Right ventricle myocardium inferior (tissue), 1 donor: Measurements from ENCODE around the gene PCBP2. TPM values are rescaled to one million over a fixed set of nuclear protein-coding genes. Genes with fewer than 3 reads are reported as not detected.

Experiments
- ATAC-seq: fragments of 200-7000 bp; cut with Tn5 transposase; one replicate; pipeline ENCODE4 v1.9.1; 2020; ENCODE audit warnings: mild to moderate bottlenecking, moderate library complexity
- DNase-seq: peaks from one replicate; pipeline ENCODE4 v3.0.0; 2021; ENCODE audit errors: missing footprints
- intact Hi-C: fragments of 100-400 bp; cut with DNase I; formaldehyde crosslinking; loops from one replicate; pipeline ENCODE4 v1.11.0; 2022
- total RNA-seq: library from RNA; stranded (reverse); fragmentation: NEBNext Ultra II Directional; extraction: Animal tissue kit (Norgen Biotek cat#: 25700); gene quantifications from one replicate; pipeline ENCODE4 v1.2.1, GENCODE V29; 2021
- donor health status: DM: no; HTN: yes; CAD: no; lungs with severe emphysema.

PCBP2 gene
- total RNA-seq, 1 donor from 2014 or later = 494 TPM

- ATAC-seq (no peak), DNase-seq (no peak)
- intact Hi-C loops = loop anchor here (5.0 kb wide), 1 partner anchor 49 kb away; the partner anchor contains the start of gene PCBP2
Observed at GRCh38 chr12:53501615-53502181, 49.8 kb downstream of the PCBP2 start.

GRCh38 chr12:53502331-53502730 lies 50.4 kb downstream of the PCBP2 start:
- intact Hi-C loops = loop anchor here (5.0 kb wide), 1 partner anchor 50 kb away; the partner anchor contains the start of gene PCBP2
- ATAC-seq (no peak), DNase-seq (no peak)

GRCh38 chr12:53502983-53503728 lies 51.3 kb downstream of the PCBP2 start:
- intact Hi-C loops = loop anchor here (5.0 kb wide), 1 partner anchor 51 kb away; the partner anchor contains the start of gene PCBP2
- ATAC-seq (no peak), DNase-seq (no peak)

GRCh38 chr12:53504004-53504920 lies 52.4 kb downstream of the PCBP2 start:
- ATAC-seq (no peak), DNase-seq (no peak)
- intact Hi-C loops = loop anchor here (5.0 kb wide), 1 partner anchor 52 kb away; the partner anchor contains the start of gene PCBP2

GRCh38 chr12:53505086-53505485 lies 53.2 kb downstream of the PCBP2 start:
- ATAC-seq (no peak), DNase-seq (no peak)
- intact Hi-C loops = no loop called here

GRCh38 chr12:53505555-53506449 lies 53.9 kb downstream of the PCBP2 start:
- intact Hi-C loops = no loop called here
- no peak for ATAC-seq
- DNase-seq = no peak

- DNase-seq (no peak), ATAC-seq (no peak)
- intact Hi-C loops = no loop called here
Observed at GRCh38 chr12:53506450-53506785, 54.5 kb downstream of the PCBP2 start.

GRCh38 chr12:53506881-53507602 lies 55.1 kb downstream of the PCBP2 start, which contains the start of gene NPFF:
NPFF (minus strand) TSS chr12:53507484; CDS start chr12:53507474, 10 bp downstream.
- ATAC-seq (no peak), DNase-seq (peak; percentile 66)
- intact Hi-C loops = no loop called here

- ATAC-seq = no peak
- intact Hi-C loops = no loop called here
- DNase-seq = no peak
Observed at GRCh38 chr12:53507603-53507885, 55.6 kb downstream of the PCBP2 start.

GRCh38 chr12:53508534-53509170 lies 56.8 kb downstream of the PCBP2 start:
- intact Hi-C loops = loop anchor here (1.0 to 2.0 kb wide), 2 partner anchors 156 to 184 kb away; no protein-coding TSS in a partner anchor
- peak; percentile 89 for DNase-seq
- ATAC-seq = peak; percentile 81

GRCh38 chr12:53510181-53510812 lies 58.4 kb downstream of the PCBP2 start:
- ATAC-seq (no peak), DNase-seq (no peak)
- intact Hi-C loops = no loop called here

- intact Hi-C loops = no loop called here
- ATAC-seq (no peak), DNase-seq (no peak)
Observed at GRCh38 chr12:53513712-53514410, 62.0 kb downstream of the PCBP2 start.

GRCh38 chr12:53514628-53515290 lies 62.9 kb downstream of the PCBP2 start:
- intact Hi-C loops = no loop called here
- ATAC-seq (no peak), DNase-seq (no peak)

- DNase-seq (no peak), ATAC-seq (no peak)
- intact Hi-C loops = no loop called here
Observed at GRCh38 chr12:53515291-53515680, 63.4 kb downstream of the PCBP2 start.

- ATAC-seq = peak; percentile 7
- DNase-seq = no peak
- intact Hi-C loops = no loop called here
Observed at GRCh38 chr12:53516758-53517455, 65.0 kb downstream of the PCBP2 start.
